ENCODE data around the gene NUDCD3. TPM values are rescaled to one million over a fixed set of nuclear protein-coding genes. Genes with fewer than 3 reads are reported as not detected.

The NUDCD3 gene
- total RNA-seq, 1 experiment from 2014 or later = 94.6 TPM

- POLR2A ChIA-PET = no interaction called here
- Histone ChIP-seq H3K9ac (ENCODE audit: low read length) (no peak overlapping the region), H3K27me3 (ENCODE audit: insufficient read depth, low read length) (peaks cover 7% of the 10 kb centered on the region; the same call in 1 of the 2 replicates), H3K9me2 (ENCODE audit: insufficient read depth) (no peaks in the 10 kb centered on the region; the same call in 1 of the 2 replicates), H3K36me3 (ENCODE audit: control insufficient read depth in 1 of 2, insufficient read depth in 2 of 2, low read length in 2 of 2) (no peaks in the 10 kb centered on the region), H4K20me1 (ENCODE audit: insufficient read depth) (no peaks in the 10 kb centered on the region), H3K4me2 (ENCODE audit: low read length) (no peak overlapping the region), H3K4me3 (replicated peaks in 1 of 2; ENCODE audit: low read depth in 1 of 2, low read length in 2 of 2) (no peak overlapping the region), H3K9me3 (ENCODE audit: control insufficient read depth in 1 of 2, insufficient read depth in 1 of 2, low read depth in 1 of 2, low read length in 2 of 2) (no peaks in the 10 kb centered on the region), H2AFZ (ENCODE audit: low read depth, low read length, poor library complexity, severe bottlenecking) (no peak overlapping the region), H3K4me1 (ENCODE audit: control insufficient read depth in 1 of 2, insufficient read depth in 2 of 2, low read length in 2 of 2) (no peaks in the 10 kb centered on the region), H3K27ac (ENCODE audit: low read depth, low read length) (no peak overlapping the region), H3K79me2 (ENCODE audit: insufficient read depth, low read length) (no peaks in the 10 kb centered on the region)
- intact Hi-C loops (cut with micrococcal nuclease) = no loop called here
- DNase-seq (ENCODE audit: low read depth, low spot score) (no peak), ATAC-seq (no peak)
- BruUV-seq (replicated peaks) = no TSS peak
- RAD21 ChIA-PET (ENCODE audit: low non-redundant PET in 1 of 2, low total read pairs in 2 of 2, uncharacterized antibody in 2 of 2, unreplicated experiment in 2 of 2) = interaction anchor here in 1 of 2 experiments (0.6 kb wide), 1 partner anchor 345 kb away, joined by 3 read pairs; no protein-coding TSS in a partner anchor
- TF ChIP-seq CBX3 (IDR thresholded peaks at IDR 0.05; ENCODE audit: low read depth) (no peak), EZH2 (IDR thresholded peaks at IDR 0.05) (no peak), ATF3 (IDR thresholded peaks at IDR 0.05) (no peak), JUND (IDR thresholded peaks at IDR 0.05) (no peak), SP1 (IDR thresholded peaks at IDR 0.05; ENCODE audit: low read depth) (no peak), RAD21 (IDR thresholded peaks at IDR 0.05; ENCODE audit: low read depth) (no peak), ZFX (IDR thresholded peaks at IDR 0.05) (no peak), YY1 (IDR thresholded peaks at IDR 0.05; ENCODE audit: extremely low read depth, insufficient replicate concordance, low read depth, low read length) (no peak), ZBTB33 (IDR thresholded peaks at IDR 0.05; ENCODE audit: extremely low read depth, insufficient replicate concordance, low read length) (no peak), EZH2phosphoT487 (IDR thresholded peaks at IDR 0.05; ENCODE audit: borderline replicate concordance) (no peak), ELF1 (IDR thresholded peaks at IDR 0.05; ENCODE audit: borderline replicate concordance, low read depth) (no peak), MAX (IDR thresholded peaks at IDR 0.05) (no peak), TCF7L2 (IDR thresholded peaks at IDR 0.05; ENCODE audit: borderline replicate concordance, extremely low read depth, insufficient read depth, insufficient read length) (no peak), SRF (IDR thresholded peaks at IDR 0.05; ENCODE audit: low read depth) (no peak), ZNF274 (IDR thresholded peaks at IDR 0.05; ENCODE audit: low read depth, low read length) (no peak), POLR2AphosphoS5 (IDR thresholded peaks at IDR 0.05; ENCODE audit: low read depth, low read length) (no peak)
- CTCF ChIA-PET = interaction anchor here (0.9 kb wide), 1 partner anchor 127 kb away, joined by 3 read pairs; no protein-coding TSS in a partner anchor
Measured at GRCh38 chr7:44367475-44368043, 122.9 kb downstream of the NUDCD3 start.
